WTC11 (cell line): Measurements from ENCODE around the gene CABCOCO1. TPM values are rescaled to one million over a fixed set of nuclear protein-coding genes. Genes with fewer than 3 reads are reported as not detected.

Source experiments
- ATAC-seq: fragments of 200-7000 bp; cut with Tn5 transposase; 2 replicates; pipeline ENCODE4 v1.10.0; 2021; ENCODE audit warnings: mild to moderate bottlenecking, moderate library complexity
- CTCF ChIA-PET: fragments of 300-600 bp; sonication (Branson Sonifier 250); formaldehyde crosslinking; loops from one replicate; lab custom pipeline; 2021; ENCODE audit warnings: antibody characterized with exemption; lab: Charles Lee
- POLR2A ChIA-PET: fragments of 350-600 bp; sonication (Branson Sonifier 250); formaldehyde crosslinking; loops from one replicate; lab custom pipeline; 2021; ENCODE audit warnings: antibody characterized with exemption; lab: Charles Lee
- DNase-seq: peaks from one replicate; pipeline ENCODE4 v3.0.0; 2021; ENCODE audit warnings: low spot score
- H3K27ac Mint-ChIP-seq: 2 replicates; pipeline ENCODE4 v1.8.0; 2021; ENCODE audit warnings: mixed read lengths
- H3K27me3 Mint-ChIP-seq: 2 replicates; pipeline ENCODE4 v1.8.0; 2021; ENCODE audit warnings: low read depth, mild to moderate bottlenecking, moderate library complexity, mixed read lengths
- H3K36me3 Mint-ChIP-seq: 2 replicates; pipeline ENCODE4 v1.8.0; 2021; ENCODE audit warnings: mixed read lengths
- H3K4me1 Mint-ChIP-seq: 2 replicates; pipeline ENCODE4 v1.8.0; 2022; ENCODE audit warnings: mixed read lengths
- H3K4me3 Mint-ChIP-seq: 2 replicates; pipeline ENCODE4 v1.8.0; 2021; ENCODE audit warnings: mild to moderate bottlenecking, moderate library complexity, mixed read lengths
- H3K9me3 Mint-ChIP-seq: 2 replicates; pipeline ENCODE4 v1.8.0; 2021; ENCODE audit warnings: mixed read lengths
- GRHL2 ChIP-seq: fragments of 250-450 bp; sonication (Bioruptor Pico); IDR thresholded peaks from 2 replicates; pipeline ENCODE4 v1.8.0; 2022; ENCODE audit warnings: mild to moderate bottlenecking, moderate library complexity; ENCODE audit not compliant: insufficient replicate concordance, severe bottlenecking
- GTF2I ChIP-seq: fragments of 250-450 bp; sonication (Bioruptor Pico); conservative IDR thresholded peaks from 2 replicates; pipeline ENCODE4 v1.4.0; 2021; ENCODE audit warnings: mild to moderate bottlenecking
- JAZF1 ChIP-seq: fragments of 250-450 bp; sonication (Bioruptor Pico); IDR thresholded peaks from 2 replicates; pipeline ENCODE4 v1.9.0; 2021; ENCODE audit warnings: moderate library complexity, mild to moderate bottlenecking, inconsistent platforms
- NR3C1 ChIP-seq: sonication (generic); formaldehyde crosslinking; conservative IDR thresholded peaks from 2 replicates; pipeline ENCODE4 v1.8.1; 2023; ENCODE audit warnings: low read depth, mild to moderate bottlenecking, missing genetic modification reagents
- ZNF121 ChIP-seq: sonication (generic); formaldehyde crosslinking; IDR thresholded peaks from 2 replicates; pipeline ENCODE4 v1.8.0; 2023; ENCODE audit warnings: missing genetic modification reagents
- ZNF396 ChIP-seq: fragments of 250-450 bp; sonication (Bioruptor Pico); IDR thresholded peaks from 2 replicates; pipeline ENCODE4 v1.8.0; 2021; ENCODE audit warnings: mild to moderate bottlenecking, moderate library complexity, borderline replicate concordance
- ZNF423 ChIP-seq: fragments of 250-450 bp; sonication (Bioruptor Pico); IDR thresholded peaks from 2 replicates; pipeline ENCODE4 v2.1.2; 2022; ENCODE audit warnings: mild to moderate bottlenecking, moderate library complexity
- total RNA-seq: library from RNA; stranded (reverse); gene quantifications from 3 replicates; pipeline ENCODE4 v1.2.3, GENCODE V29; 2021
- TF ChIP-seq, protein P1 (sequence below): fragments of 250-450 bp; sonication (Bioruptor Pico); IDR thresholded peaks from 2 replicates; pipeline ENCODE4 v1.9.0; 2021; ENCODE audit warnings: mild to moderate bottlenecking, borderline replicate concordance
- TF ChIP-seq, protein P2 (sequence below): sonication (generic); formaldehyde crosslinking; IDR thresholded peaks from 2 replicates; pipeline ENCODE4 v1.8.1; 2023; ENCODE audit warnings: mild to moderate bottlenecking, missing genetic modification reagents, moderate library complexity
- TF ChIP-seq, protein P3 (sequence below): sonication (generic); formaldehyde crosslinking; IDR thresholded peaks from 2 replicates; pipeline ENCODE4 v1.8.1; 2022; ENCODE audit warnings: mild to moderate bottlenecking, missing genetic modification reagents, moderate library complexity, borderline replicate concordance
- TF ChIP-seq, protein P4 (sequence below): fragments of 250-450 bp; sonication (Bioruptor Pico); IDR thresholded peaks from 2 replicates; pipeline ENCODE4 v1.9.0; 2021; ENCODE audit warnings: mild to moderate bottlenecking
- TF ChIP-seq, protein P5 (sequence below): sonication (generic); formaldehyde crosslinking; IDR thresholded peaks from 2 replicates; pipeline ENCODE4 v1.8.0; 2023; ENCODE audit warnings: mild to moderate bottlenecking, missing genetic modification reagents
- TF ChIP-seq, protein P6 (sequence below): fragments of 250-450 bp; sonication (Bioruptor Pico); IDR thresholded peaks from 2 replicates; pipeline ENCODE4 v2.1.2; 2022; ENCODE audit warnings: mild to moderate bottlenecking, moderate library complexity
- TF ChIP-seq, protein P7 (sequence below): fragments of 200-600 bp; IDR thresholded peaks from 2 replicates; pipeline ENCODE4 v1.8.0; 2022; ENCODE audit warnings: antibody characterized with exemption
- TF ChIP-seq, protein P8 (sequence below): sonication (generic); formaldehyde crosslinking; IDR thresholded peaks from 2 replicates; pipeline ENCODE4 v1.8.1; 2023; ENCODE audit warnings: mild to moderate bottlenecking, missing genetic modification reagents, borderline replicate concordance

The CABCOCO1 gene
- total RNA-seq, 1 experiment from 2014 or later = not detected

DNA sequence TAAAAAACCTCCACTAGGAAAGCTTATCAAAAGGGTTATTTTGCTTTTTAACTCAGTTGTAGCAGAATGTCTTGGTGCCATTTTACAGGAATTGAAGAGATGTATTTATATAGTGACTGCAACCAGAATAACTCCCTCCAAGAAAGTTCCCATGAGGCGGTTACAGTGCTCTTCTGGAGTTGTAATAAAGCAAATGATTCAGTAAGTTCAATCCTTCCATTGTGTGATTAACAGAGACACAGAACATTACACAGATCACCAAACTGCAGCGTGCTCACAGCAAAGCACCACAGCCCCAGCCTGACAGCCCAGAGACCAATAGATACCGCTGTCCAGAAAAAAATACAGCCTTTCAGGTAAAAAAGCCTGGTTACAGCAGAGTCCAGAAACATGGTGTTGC is 21.9 kb upstream of the CABCOCO1 start:
- Mint-ChIP-seq H3K27me3 (no peaks in the 10 kb centered on the region), H3K27ac (no peak overlapping the region), H3K4me1 (peaks cover 54% of the 10 kb centered on the region), H3K36me3 (no peaks in the 10 kb centered on the region), H3K4me3 (no peak overlapping the region), H3K9me3 (0 out of 2 replicates have a peak, but pooled peaks cover 7% of the 10 kb centered on the region)
- ChIA-PET CTCF (no interaction called here), POLR2A (interaction anchor here (1.0 kb wide), 1 partner anchor 23 kb away, joined by 3 read pairs; no protein-coding TSS in a partner anchor)
- ATAC-seq (no peak), DNase-seq (no peak)
- TF ChIP-seq ZNF423 (CRISPR knock-in tag) = no peak
- TF ChIP-seq, protein P1, sequence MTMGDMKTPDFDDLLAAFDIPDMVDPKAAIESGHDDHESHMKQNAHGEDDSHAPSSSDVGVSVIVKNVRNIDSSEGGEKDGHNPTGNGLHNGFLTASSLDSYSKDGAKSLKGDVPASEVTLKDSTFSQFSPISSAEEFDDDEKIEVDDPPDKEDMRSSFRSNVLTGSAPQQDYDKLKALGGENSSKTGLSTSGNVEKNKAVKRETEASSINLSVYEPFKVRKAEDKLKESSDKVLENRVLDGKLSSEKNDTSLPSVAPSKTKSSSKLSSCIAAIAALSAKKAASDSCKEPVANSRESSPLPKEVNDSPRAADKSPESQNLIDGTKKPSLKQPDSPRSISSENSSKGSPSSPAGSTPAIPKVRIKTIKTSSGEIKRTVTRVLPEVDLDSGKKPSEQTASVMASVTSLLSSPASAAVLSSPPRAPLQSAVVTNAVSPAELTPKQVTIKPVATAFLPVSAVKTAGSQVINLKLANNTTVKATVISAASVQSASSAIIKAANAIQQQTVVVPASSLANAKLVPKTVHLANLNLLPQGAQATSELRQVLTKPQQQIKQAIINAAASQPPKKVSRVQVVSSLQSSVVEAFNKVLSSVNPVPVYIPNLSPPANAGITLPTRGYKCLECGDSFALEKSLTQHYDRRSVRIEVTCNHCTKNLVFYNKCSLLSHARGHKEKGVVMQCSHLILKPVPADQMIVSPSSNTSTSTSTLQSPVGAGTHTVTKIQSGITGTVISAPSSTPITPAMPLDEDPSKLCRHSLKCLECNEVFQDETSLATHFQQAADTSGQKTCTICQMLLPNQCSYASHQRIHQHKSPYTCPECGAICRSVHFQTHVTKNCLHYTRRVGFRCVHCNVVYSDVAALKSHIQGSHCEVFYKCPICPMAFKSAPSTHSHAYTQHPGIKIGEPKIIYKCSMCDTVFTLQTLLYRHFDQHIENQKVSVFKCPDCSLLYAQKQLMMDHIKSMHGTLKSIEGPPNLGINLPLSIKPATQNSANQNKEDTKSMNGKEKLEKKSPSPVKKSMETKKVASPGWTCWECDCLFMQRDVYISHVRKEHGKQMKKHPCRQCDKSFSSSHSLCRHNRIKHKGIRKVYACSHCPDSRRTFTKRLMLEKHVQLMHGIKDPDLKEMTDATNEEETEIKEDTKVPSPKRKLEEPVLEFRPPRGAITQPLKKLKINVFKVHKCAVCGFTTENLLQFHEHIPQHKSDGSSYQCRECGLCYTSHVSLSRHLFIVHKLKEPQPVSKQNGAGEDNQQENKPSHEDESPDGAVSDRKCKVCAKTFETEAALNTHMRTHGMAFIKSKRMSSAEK (CRISPR knock-in tag) = no peak
- TF ChIP-seq, protein P2, sequence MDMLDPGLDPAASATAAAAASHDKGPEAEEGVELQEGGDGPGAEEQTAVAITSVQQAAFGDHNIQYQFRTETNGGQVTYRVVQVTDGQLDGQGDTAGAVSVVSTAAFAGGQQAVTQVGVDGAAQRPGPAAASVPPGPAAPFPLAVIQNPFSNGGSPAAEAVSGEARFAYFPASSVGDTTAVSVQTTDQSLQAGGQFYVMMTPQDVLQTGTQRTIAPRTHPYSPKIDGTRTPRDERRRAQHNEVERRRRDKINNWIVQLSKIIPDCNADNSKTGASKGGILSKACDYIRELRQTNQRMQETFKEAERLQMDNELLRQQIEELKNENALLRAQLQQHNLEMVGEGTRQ = no peak
- TF ChIP-seq ZNF121 (CRISPR knock-in tag) = no peak
- TF ChIP-seq, protein P3, sequence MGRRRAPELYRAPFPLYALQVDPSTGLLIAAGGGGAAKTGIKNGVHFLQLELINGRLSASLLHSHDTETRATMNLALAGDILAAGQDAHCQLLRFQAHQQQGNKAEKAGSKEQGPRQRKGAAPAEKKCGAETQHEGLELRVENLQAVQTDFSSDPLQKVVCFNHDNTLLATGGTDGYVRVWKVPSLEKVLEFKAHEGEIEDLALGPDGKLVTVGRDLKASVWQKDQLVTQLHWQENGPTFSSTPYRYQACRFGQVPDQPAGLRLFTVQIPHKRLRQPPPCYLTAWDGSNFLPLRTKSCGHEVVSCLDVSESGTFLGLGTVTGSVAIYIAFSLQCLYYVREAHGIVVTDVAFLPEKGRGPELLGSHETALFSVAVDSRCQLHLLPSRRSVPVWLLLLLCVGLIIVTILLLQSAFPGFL = no peak
- TF ChIP-seq, protein P4, sequence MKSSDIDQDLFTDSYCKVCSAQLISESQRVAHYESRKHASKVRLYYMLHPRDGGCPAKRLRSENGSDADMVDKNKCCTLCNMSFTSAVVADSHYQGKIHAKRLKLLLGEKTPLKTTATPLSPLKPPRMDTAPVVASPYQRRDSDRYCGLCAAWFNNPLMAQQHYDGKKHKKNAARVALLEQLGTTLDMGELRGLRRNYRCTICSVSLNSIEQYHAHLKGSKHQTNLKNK (CRISPR knock-in tag) = no peak
- TF ChIP-seq, protein P5, sequence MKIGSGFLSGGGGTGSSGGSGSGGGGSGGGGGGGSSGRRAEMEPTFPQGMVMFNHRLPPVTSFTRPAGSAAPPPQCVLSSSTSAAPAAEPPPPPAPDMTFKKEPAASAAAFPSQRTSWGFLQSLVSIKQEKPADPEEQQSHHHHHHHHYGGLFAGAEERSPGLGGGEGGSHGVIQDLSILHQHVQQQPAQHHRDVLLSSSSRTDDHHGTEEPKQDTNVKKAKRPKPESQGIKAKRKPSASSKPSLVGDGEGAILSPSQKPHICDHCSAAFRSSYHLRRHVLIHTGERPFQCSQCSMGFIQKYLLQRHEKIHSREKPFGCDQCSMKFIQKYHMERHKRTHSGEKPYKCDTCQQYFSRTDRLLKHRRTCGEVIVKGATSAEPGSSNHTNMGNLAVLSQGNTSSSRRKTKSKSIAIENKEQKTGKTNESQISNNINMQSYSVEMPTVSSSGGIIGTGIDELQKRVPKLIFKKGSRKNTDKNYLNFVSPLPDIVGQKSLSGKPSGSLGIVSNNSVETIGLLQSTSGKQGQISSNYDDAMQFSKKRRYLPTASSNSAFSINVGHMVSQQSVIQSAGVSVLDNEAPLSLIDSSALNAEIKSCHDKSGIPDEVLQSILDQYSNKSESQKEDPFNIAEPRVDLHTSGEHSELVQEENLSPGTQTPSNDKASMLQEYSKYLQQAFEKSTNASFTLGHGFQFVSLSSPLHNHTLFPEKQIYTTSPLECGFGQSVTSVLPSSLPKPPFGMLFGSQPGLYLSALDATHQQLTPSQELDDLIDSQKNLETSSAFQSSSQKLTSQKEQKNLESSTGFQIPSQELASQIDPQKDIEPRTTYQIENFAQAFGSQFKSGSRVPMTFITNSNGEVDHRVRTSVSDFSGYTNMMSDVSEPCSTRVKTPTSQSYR (CRISPR knock-in tag) = no peak
- TF ChIP-seq, protein P6, sequence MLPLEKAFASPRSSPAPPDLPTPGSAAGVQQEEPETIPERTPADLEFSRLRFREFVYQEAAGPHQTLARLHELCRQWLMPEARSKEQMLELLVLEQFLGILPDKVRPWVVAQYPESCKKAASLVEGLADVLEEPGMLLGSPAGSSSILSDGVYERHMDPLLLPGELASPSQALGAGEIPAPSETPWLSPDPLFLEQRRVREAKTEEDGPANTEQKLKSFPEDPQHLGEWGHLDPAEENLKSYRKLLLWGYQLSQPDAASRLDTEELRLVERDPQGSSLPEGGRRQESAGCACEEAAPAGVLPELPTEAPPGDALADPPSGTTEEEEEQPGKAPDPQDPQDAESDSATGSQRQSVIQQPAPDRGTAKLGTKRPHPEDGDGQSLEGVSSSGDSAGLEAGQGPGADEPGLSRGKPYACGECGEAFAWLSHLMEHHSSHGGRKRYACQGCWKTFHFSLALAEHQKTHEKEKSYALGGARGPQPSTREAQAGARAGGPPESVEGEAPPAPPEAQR (CRISPR knock-in tag) = no peak
- TF ChIP-seq, protein P7, sequence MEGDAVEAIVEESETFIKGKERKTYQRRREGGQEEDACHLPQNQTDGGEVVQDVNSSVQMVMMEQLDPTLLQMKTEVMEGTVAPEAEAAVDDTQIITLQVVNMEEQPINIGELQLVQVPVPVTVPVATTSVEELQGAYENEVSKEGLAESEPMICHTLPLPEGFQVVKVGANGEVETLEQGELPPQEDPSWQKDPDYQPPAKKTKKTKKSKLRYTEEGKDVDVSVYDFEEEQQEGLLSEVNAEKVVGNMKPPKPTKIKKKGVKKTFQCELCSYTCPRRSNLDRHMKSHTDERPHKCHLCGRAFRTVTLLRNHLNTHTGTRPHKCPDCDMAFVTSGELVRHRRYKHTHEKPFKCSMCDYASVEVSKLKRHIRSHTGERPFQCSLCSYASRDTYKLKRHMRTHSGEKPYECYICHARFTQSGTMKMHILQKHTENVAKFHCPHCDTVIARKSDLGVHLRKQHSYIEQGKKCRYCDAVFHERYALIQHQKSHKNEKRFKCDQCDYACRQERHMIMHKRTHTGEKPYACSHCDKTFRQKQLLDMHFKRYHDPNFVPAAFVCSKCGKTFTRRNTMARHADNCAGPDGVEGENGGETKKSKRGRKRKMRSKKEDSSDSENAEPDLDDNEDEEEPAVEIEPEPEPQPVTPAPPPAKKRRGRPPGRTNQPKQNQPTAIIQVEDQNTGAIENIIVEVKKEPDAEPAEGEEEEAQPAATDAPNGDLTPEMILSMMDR = no peak
- TF ChIP-seq GRHL2 (CRISPR knock-in tag) = no peak
- no peak for TF ChIP-seq NR3C1 (CRISPR knock-in tag)
- no peak for TF ChIP-seq ZNF396 (CRISPR knock-in tag)
- TF ChIP-seq JAZF1 (CRISPR knock-in tag) = no peak
- no peak for TF ChIP-seq GTF2I (CRISPR knock-in tag)
- TF ChIP-seq, protein P8, sequence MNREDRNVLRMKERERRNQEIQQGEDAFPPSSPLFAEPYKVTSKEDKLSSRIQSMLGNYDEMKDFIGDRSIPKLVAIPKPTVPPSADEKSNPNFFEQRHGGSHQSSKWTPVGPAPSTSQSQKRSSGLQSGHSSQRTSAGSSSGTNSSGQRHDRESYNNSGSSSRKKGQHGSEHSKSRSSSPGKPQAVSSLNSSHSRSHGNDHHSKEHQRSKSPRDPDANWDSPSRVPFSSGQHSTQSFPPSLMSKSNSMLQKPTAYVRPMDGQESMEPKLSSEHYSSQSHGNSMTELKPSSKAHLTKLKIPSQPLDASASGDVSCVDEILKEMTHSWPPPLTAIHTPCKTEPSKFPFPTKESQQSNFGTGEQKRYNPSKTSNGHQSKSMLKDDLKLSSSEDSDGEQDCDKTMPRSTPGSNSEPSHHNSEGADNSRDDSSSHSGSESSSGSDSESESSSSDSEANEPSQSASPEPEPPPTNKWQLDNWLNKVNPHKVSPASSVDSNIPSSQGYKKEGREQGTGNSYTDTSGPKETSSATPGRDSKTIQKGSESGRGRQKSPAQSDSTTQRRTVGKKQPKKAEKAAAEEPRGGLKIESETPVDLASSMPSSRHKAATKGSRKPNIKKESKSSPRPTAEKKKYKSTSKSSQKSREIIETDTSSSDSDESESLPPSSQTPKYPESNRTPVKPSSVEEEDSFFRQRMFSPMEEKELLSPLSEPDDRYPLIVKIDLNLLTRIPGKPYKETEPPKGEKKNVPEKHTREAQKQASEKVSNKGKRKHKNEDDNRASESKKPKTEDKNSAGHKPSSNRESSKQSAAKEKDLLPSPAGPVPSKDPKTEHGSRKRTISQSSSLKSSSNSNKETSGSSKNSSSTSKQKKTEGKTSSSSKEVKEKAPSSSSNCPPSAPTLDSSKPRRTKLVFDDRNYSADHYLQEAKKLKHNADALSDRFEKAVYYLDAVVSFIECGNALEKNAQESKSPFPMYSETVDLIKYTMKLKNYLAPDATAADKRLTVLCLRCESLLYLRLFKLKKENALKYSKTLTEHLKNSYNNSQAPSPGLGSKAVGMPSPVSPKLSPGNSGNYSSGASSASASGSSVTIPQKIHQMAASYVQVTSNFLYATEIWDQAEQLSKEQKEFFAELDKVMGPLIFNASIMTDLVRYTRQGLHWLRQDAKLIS = no peak
